Neural progenitor cell (in vitro differentiated cells): Measurements from ENCODE around the gene RASA4B.
"Not testable (repeated sequence)": the region's sequence is repeated elsewhere in the genome, so short reads cannot be mapped to it uniquely, and the experiment has no call there.

Experiments used
- CTCF ChIP-seq: fragments of 200-600 bp; sonication (generic); IDR thresholded peaks from 2 replicates; pipeline ENCODE4 v1.5.1; 2017; ENCODE audit warnings: antibody characterized with exemption, mild to moderate bottlenecking
- EZH2 ChIP-seq: fragments of 200-600 bp; sonication (generic); IDR thresholded peaks from 2 replicates; pipeline ENCODE4 v1.6.1; 2017; ENCODE audit warnings: antibody characterized with exemption, mild to moderate bottlenecking, moderate library complexity

GRCh38 chr7:102454932-102455331 lies 62.6 kb downstream of the RASA4B start:
- TF ChIP-seq CTCF, EZH2: not testable (repeated sequence)
